H54 (cell line): ENCODE measurements around the gene KPRP.

Source experiments
- DNase-seq: peaks from one replicate; pipeline ENCODE4 v3.0.0; 2011; ENCODE audit warnings: low spot score, mixed read lengths; ENCODE audit not compliant: insufficient read length
- FAIRE-seq: peaks from 3 replicates; lab custom pipeline; 2011; peaks lifted over from hg19 to GRCh38; lab: Jason Lieb, UNC
- POLR2A ChIP-seq: IDR thresholded peaks from 2 replicates; pipeline ENCODE4 v1.6.1; 2011; ENCODE audit warnings: low read depth, mild to moderate bottlenecking, low read length

Gene KPRP

GRCh38 chr1:152757747-152758146 lies at the start of gene KPRP:
TSS of gene KPRP (plus strand) at chr1:152758025. CDS start at chr1:152759589, 1,564 bp downstream.
- FAIRE-seq, result no peak
- no peak for TF ChIP-seq POLR2A
- DNase-seq, result no peak

GRCh38 chr1:152718238-152718637 lies 39.6 kb upstream of the KPRP start:
- DNase-seq (no peak), FAIRE-seq (no peak)
- TF ChIP-seq POLR2A, result no peak

GRCh38 chr1:152725261-152725660 lies 32.6 kb upstream of the KPRP start:
- TF ChIP-seq POLR2A, result no peak
- no peak for FAIRE-seq
- no peak for DNase-seq

GRCh38 chr1:152728986-152729385 lies 28.8 kb upstream of the KPRP start:
- TF ChIP-seq POLR2A, result no peak
- DNase-seq (no peak), FAIRE-seq (no peak)

GRCh38 chr1:152735648-152736047 lies 22.2 kb upstream of the KPRP start:
- FAIRE-seq (no peak), DNase-seq (no peak)

GRCh38 chr1:152737997-152738396 lies 19.8 kb upstream of the KPRP start:
- TF ChIP-seq POLR2A, result no peak
- DNase-seq, result no peak
- FAIRE-seq, result no peak

More at GRCh38 chr1:152735648-152736047, 22.2 kb upstream of the KPRP start:
- TF ChIP-seq POLR2A, result no peak

- DNase-seq (no peak), FAIRE-seq (no peak)
- TF ChIP-seq POLR2A, result no peak
These were observed 18.0 kb upstream of the KPRP start for GRCh38 chr1:152739841-152740240.

GRCh38 chr1:152741656-152742055 lies 16.2 kb upstream of the KPRP start:
- TF ChIP-seq POLR2A, result no peak
- DNase-seq (no peak), FAIRE-seq (no peak)

GRCh38 chr1:152743371-152744145 lies 14.3 kb upstream of the KPRP start:
- FAIRE-seq (no peak), DNase-seq (no peak)
- no peak for TF ChIP-seq POLR2A

GRCh38 chr1:152745289-152745704 lies 12.5 kb upstream of the KPRP start:
- DNase-seq (peak; percentile 7), FAIRE-seq (no peak)
- TF ChIP-seq POLR2A, result no peak

- FAIRE-seq, result no peak
- no peak for TF ChIP-seq POLR2A
These were observed 11.9 kb upstream of the KPRP start for GRCh38 chr1:152745765-152746444.

GRCh38 chr1:152747831-152748230 lies 10.0 kb upstream of the KPRP start:
- FAIRE-seq, result no peak
- no peak for DNase-seq
- no peak for TF ChIP-seq POLR2A

More at GRCh38 chr1:152745765-152746444, 11.9 kb upstream of the KPRP start:
- no peak for DNase-seq

- peak; percentile 71 for FAIRE-seq
These were observed 5.6 kb upstream of the KPRP start for GRCh38 chr1:152752225-152752624.

GRCh38 chr1:152753586-152753985 lies 4.2 kb upstream of the KPRP start:
- no peak for FAIRE-seq

More at GRCh38 chr1:152752225-152752624, 5.6 kb upstream of the KPRP start:
- DNase-seq, result peak; percentile 12
- TF ChIP-seq POLR2A, result no peak

More at GRCh38 chr1:152753586-152753985, 4.2 kb upstream of the KPRP start:
- no peak for TF ChIP-seq POLR2A
- DNase-seq, result no peak
